HG02938 (cell line): ENCODE measurements around the gene GPRIN2.

Source experiments
- ATAC-seq: cut with Tn5 transposase; IDR thresholded peaks from one replicate; pipeline ENCODE4 v1.9.1; 2021; ENCODE audit warnings: mild to moderate bottlenecking, moderate library complexity; ENCODE audit not compliant: unreplicated experiment

GPRIN2 gene

GRCh38 chr10:46550076-46550790 is 6.2 kb downstream of the GPRIN2 start:
- no peak for ATAC-seq

GRCh38 chr10:46549171-46550075 is 7.0 kb downstream of the GPRIN2 start:
- no peak for ATAC-seq

- ATAC-seq, result no peak
Observed at GRCh38 chr10:46548498-46549090, 7.9 kb downstream of the GPRIN2 start.

GRCh38 chr10:46547541-46548497 is 8.6 kb downstream of the GPRIN2 start:
- ATAC-seq, result no peak

GRCh38 chr10:46546591-46547540 is 9.6 kb downstream of the GPRIN2 start:
- ATAC-seq, result no peak

GRCh38 chr10:46545861-46546590 is 10.4 kb downstream of the GPRIN2 start:
- no peak for ATAC-seq

- no peak for ATAC-seq
Observed at GRCh38 chr10:46544989-46545791, 11.3 kb downstream of the GPRIN2 start.

GRCh38 chr10:46543466-46544377 is 12.7 kb downstream of the GPRIN2 start:
- ATAC-seq, result no peak

- ATAC-seq, result no peak
Observed at GRCh38 chr10:46542567-46543465, 13.6 kb downstream of the GPRIN2 start.

GRCh38 chr10:46541735-46542566 is 14.5 kb downstream of the GPRIN2 start:
- ATAC-seq, result no peak

GRCh38 chr10:46541017-46541661 is 15.3 kb downstream of the GPRIN2 start:
- no peak for ATAC-seq

GRCh38 chr10:46540412-46541016 is 15.9 kb downstream of the GPRIN2 start:
- ATAC-seq, result no peak

- ATAC-seq, result no peak
Observed at GRCh38 chr10:46539596-46540411, 16.7 kb downstream of the GPRIN2 start.
